NK-92 treated with Interleukin-12 subunit alpha and Interleukin-12 subunit beta, amount 100 ng/mL, for 24 hours (cell line): ENCODE data around the gene MASP2.
"Not testable (repeated sequence)": the region's sequence is repeated elsewhere in the genome, so short reads cannot be mapped to it uniquely, and the experiment has no call there.

Experiments
- DNase-seq: peaks from one replicate; lab custom pipeline; 2025; lab: John Stamatoyannopoulos, UW

MASP2 gene

DNA sequence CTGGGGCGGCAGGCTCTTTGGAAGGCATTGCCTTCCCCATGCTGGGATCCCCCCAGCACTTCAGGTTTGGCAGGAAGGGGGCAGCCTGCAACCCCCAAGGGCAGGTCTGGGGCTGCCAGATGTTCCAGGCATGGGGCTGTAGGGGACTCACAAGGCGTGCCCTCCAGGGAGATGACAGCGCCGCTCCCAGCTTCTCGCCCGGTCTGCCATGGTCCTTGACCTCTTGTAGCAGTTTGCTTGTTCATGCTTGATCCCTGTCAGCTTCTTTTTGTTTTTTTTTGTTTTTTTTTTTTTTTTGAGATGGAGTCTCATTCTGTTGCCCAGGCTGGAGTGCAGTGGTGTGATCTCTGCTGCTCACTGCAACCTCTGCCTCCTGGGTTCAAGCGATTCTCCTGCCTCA, 56.2 kb downstream of the MASP2 start:
- DNase-seq = no peak

DNA sequence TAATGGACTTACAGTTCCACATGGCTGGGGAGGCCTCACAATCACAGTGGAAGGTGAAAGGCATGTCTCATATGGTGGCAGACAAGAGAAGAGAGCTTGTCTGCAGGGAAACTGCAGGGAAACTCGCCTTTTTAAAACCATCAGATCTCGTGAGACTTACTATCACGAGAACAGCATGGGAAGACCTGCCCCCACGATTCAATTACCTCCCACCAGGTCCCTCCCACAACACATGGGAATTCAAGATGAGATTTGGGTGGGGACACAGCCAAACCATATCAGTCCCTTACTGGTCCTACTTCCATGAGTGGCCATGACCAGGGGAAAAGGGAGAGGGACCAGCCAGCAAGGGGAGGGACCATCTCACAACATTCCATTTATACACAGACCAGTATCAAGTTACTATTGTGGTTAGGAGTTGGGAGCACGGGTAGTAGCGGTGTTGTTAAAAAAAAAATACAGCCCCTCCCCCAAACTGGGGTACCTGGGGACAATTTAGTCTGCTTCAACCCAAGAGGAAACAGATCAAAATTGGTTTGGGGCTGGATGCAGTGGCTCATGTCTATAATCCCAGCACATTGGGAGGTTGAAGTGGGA, 57.0 kb downstream of the MASP2 start:
- DNase-seq = not testable (repeated sequence)

DNA sequence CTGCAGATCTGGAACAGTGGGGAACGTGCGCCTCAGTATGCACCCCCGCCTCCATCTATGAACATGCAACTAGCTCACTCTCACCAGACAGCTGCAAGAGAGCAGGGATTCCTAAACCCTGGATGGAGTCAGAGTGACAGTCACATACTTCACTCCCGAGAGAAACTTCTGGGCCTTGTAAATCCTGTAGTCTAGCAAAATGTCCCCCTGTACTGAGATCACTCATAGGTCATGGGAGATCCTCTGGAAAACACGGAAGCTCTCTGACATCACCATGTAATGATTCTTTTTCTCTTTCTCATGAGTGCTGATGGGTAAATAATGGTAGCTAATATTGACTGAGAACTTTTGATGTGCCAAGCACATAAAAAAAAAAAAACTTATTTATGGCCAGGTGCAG, 57.9 kb downstream of the MASP2 start:
- no peak for DNase-seq

DNA sequence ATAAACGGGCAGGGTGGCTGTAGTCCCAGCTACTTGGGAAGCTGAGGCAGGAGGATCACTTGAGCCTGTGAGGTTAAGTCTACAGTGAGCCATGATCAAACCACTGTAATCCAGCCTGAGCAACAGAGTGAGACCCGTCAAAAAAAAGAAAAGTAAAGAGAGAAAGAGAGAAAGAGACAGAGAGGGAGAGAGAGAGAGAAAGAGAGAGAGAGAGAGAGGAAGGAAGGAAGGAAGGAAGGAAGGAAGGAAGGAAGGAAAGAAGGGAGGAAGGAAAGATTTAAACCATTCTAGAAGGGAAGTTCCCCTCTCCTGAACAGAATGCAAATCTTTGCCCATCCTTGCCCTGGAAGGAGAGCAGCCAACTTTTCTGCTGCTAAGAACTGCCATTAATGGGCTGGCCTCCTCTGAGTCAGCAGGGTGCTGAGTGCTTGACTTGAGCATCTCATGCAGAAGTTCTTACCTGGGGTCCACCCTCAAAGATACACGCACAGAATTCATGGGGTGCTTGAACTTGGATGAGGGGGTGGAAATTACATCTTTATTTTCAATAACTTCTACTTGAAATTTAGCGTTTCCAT, 59.1 kb downstream of the MASP2 start:
- no peak for DNase-seq

DNA sequence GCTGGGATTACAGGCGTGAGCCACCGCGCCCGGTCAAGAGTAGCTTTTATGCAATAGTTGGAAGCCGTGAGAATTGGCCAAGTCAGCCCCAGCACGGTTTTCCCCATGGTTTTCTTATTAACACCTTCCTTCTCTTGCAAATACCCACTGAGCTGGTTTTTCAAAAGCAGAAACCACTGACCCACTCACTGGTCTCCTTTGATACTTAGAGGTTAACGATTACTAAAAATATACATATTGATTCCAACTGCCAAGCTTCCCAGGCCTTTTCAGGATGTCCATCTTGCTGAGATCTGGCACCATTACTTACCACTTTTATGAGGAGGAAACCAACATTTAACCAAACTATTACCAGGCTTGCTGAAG, 60.5 kb downstream of the MASP2 start:
- DNase-seq = no peak

DNA sequence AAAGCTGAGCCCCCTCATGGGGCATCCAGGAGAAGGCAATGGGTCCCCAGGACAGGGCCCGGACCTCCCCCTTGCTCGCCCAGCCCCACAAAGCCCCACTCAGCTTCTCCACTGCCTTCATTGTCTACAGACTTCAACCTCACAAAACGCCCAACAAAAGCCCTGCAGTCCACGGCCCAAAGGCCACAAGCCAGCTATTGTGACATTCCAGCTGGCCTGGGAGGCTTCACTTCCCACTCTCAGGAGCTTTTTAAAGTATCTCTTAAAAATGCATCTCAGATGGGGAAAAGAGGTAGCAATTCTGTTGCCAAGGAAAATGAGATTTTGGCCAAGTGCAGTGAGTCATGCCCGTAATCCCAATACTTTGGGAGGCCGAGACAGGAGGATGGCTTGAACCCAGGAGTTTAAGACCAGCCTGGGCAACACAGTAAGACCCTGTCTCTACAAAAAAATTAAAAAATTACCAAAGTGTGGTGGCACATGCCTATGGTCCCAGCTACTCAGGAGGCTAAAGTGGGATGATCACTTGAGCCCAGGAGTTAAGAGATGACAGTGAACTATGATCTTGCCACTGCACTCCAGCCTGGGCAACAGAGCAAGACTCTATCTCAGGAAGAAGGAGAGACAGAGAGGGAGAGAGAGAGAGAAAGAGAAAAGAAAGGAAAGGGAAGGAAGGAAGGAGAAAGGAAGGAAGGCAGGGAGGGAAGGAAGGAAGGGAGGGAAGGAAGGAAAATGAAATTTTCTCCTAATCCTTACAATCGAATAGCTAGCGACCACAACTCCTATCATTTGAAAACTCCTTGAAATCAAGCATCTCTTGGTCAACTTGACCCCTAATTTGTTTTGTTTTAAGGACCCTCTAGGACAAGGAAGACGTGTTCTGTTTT, 66.0 kb downstream of the MASP2 start:
- DNase-seq = no peak

DNA sequence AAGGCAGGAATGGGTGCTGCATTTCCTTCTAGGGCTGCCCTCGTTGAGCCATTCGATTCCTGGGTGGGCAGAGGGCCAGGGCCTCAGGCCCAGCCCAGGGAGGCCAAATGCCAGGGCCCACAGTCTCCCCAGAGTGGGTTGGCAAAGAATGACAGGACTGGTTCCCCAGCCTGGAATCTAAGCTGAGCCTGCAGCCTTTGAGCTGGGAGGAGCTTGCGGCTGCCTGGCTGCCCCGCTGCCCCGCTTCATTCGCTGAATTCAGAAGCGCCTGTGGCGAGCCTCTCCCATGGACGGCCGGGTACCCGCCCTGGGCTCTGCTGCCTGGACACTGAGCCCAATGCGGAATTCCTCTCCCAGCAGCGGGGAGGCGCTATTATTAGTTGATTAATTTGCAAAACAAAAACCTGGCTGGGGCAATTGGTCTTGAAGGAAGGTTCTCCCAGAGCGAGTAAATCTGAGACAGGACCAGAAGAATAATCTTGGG, 66.9 kb downstream of the MASP2 start:
- no peak for DNase-seq

DNA sequence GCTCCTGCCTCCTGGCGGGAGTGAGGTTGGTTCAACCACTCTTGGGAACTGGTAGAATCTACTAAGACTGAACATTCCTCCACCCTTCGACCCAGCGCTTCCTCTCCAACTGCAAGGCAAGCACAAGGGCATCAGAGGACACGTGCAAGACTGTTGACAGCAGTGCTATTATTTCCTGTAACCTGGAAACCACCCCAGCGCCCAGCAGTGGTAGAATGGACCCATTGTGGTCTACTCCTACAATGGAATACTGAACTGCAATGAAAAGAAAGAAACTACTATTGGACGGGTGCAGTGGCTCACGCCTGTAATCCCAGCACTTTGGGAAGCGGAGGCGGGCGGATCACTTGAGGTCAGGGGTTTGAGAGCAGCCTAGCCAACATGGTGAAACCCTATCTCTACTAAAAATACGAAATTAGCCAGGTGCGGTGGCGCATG, 67.5 kb downstream of the MASP2 start:
- no peak for DNase-seq

DNA sequence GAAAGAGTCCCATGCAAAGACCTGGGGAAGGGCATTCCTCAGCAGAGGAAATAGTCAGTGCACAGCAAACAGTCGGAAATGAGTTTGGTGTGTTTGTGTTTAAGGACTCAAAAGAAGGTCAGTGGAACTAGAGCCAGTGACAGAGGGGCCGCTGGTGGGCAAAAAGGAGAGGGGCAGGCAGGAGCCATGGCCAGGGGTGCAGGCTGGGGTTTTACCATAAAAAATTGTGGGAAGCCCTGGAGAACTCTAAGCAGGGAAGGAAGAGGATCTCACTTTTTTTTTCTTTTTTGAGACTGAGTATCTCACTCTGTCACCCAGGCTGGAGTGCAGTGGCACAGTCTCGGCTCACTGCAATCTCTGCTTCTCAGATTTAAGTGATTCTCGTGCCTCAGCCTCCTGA, 68.3 kb downstream of the MASP2 start:
- DNase-seq = no peak
